Measurements from ENCODE around the gene LMNTD1. TPM values are rescaled to one million over a fixed set of nuclear protein-coding genes. Genes with fewer than 3 reads are reported as not detected.

Gene LMNTD1
- total and polyA plus RNA-seq, 8 donors, result not detected

- Histone ChIP-seq H3K4me3 (no peak overlapping the region), H3K9me3 (peaks cover 0 to 23% (median 13%) of the 10 kb centered on the region in 4 donors), H3K4me1 (no peaks in the 10 kb centered on the region), H3K27ac (no peak overlapping the region), H3K27me3 (no peaks in the 10 kb centered on the region), H3K36me3 (no peaks in the 10 kb centered on the region)
- peak in 1 of 4 donors; percentile 10 for TF ChIP-seq POLR2A (IDR thresholded peaks at IDR 0.05)
- TF ChIP-seq POLR2AphosphoS5 (IDR thresholded peaks at IDR 0.05), result no peak
- no peak for TF ChIP-seq EP300 (IDR thresholded peaks at IDR 0.05)
- intact Hi-C loops (cut with DNase I; ENCODE audit: low total_unique reads), result no loop called here
- no peak for DNase-seq
- WGBS, 5 donors, result 76 to 85% (median 82%) methylated on average over 8 of the region's 8 CpGs
These were observed 13.3 kb upstream of the LMNTD1 start for GRCh38 chr12:25566202-25566949.

- Histone ChIP-seq H3K4me1 (no peaks in the 10 kb centered on the region), H3K27me3 (no peaks in the 10 kb centered on the region), H3K4me3 (no peak overlapping the region), H3K27ac (no peak overlapping the region), H3K9me3 (peaks cover 0 to 4% (median 2%) of the 10 kb centered on the region in 4 donors), H3K36me3 (no peaks in the 10 kb centered on the region)
- intact Hi-C loops (cut with DNase I; ENCODE audit: low total_unique reads), result no loop called here
- TF ChIP-seq POLR2A (IDR thresholded peaks at IDR 0.05) (no peak), EP300 (IDR thresholded peaks at IDR 0.05) (no peak), POLR2AphosphoS5 (IDR thresholded peaks at IDR 0.05) (no peak), CTCF (IDR thresholded peaks at IDR 0.05) (no peak)
- 87 to 92% (median 88%) methylated on average over 7 of the region's 7 CpGs for WGBS, 5 donors
- DNase-seq, result no peak
These were observed 5.5 kb upstream of the LMNTD1 start for GRCh38 chr12:25558586-25558985.

GRCh38 chr12:25557830-25558436 lies 4.8 kb upstream of the LMNTD1 start:
- peak in 1 of 2 donors; percentile 54 for DNase-seq
- intact Hi-C loops (cut with DNase I; ENCODE audit: low total_unique reads), result no loop called here
- Histone ChIP-seq H3K27me3 (no peaks in the 10 kb centered on the region), H3K9me3 (no peaks in the 10 kb centered on the region), H3K4me1 (no peaks in the 10 kb centered on the region), H3K27ac (no peak overlapping the region), H3K36me3 (no peaks in the 10 kb centered on the region), H3K4me3 (no peak overlapping the region)
- 28 to 51% (median 43%) methylated on average over 2 of the region's 2 CpGs for WGBS, 5 donors
- TF ChIP-seq CTCF (IDR thresholded peaks at IDR 0.05) (peak in 1 of 7 experiments; percentile 21), POLR2A (IDR thresholded peaks at IDR 0.05) (no peak), EP300 (IDR thresholded peaks at IDR 0.05) (no peak), POLR2AphosphoS5 (IDR thresholded peaks at IDR 0.05) (no peak)

- WGBS, 5 donors, result 90 to 97% (median 95%) methylated on average over 6 of the region's 6 CpGs
- no peak for DNase-seq
These were observed 3.1 kb upstream of the LMNTD1 start for GRCh38 chr12:25556153-25556552.

More at GRCh38 chr12:25556153-25556552, 3.1 kb upstream of the LMNTD1 start:
- H3K4me3 ChIP-seq, result no peak overlapping the region
- H3K27ac ChIP-seq, result no peak overlapping the region
- H3K9me3 ChIP-seq, result no peaks in the 10 kb centered on the region
- no peak for TF ChIP-seq CTCF (IDR thresholded peaks at IDR 0.05)
- no peak for TF ChIP-seq POLR2AphosphoS5 (IDR thresholded peaks at IDR 0.05)
- TF ChIP-seq POLR2A (IDR thresholded peaks at IDR 0.05), result no peak
- TF ChIP-seq EP300 (IDR thresholded peaks at IDR 0.05), result no peak
- no peaks in the 10 kb centered on the region for H3K4me1 ChIP-seq
- H3K27me3 ChIP-seq, result no peaks in the 10 kb centered on the region
- no peaks in the 10 kb centered on the region for H3K36me3 ChIP-seq
- intact Hi-C loops (cut with DNase I; ENCODE audit: low total_unique reads), result no loop called here

Data from stomach (tissue), 9 donors.